HepG2 (cell line): ENCODE measurements around the gene PDE9A. TPM values are rescaled to one million over a fixed set of nuclear protein-coding genes. Genes with fewer than 3 reads are reported as not detected.

Experiments
- ATAC-seq: fragments of 200-7000 bp; cut with Tn5 transposase; 3 replicates; pipeline ENCODE4 v1.9.1; 2020; ENCODE audit warnings: mild to moderate bottlenecking, moderate library complexity
- BruUV-seq: library from RNA; stranded (reverse); fragments of 400-500 nt; replicated peaks from 2 replicates; lab custom pipeline; 2021; lab: Mats Ljungman, UMichigan
- CTCF ChIA-PET: fragments of 300-600 bp; formaldehyde crosslinking; extraction: SDS; loops from one replicate; lab custom pipeline; 2021; ENCODE audit warnings: low total read pairs, inconsistent platforms, low intra/inter-chr PET ratio; lab: Yijun Ruan, JAX
- POLR2A ChIA-PET: fragments of 350-600 bp; sonication (Branson Sonifier 250); formaldehyde crosslinking; loops from one replicate; lab custom pipeline; 2020; ENCODE audit warnings: antibody characterized with exemption, inconsistent platforms; lab: Yijun Ruan, JAX
- DNase-seq: peaks from one replicate; pipeline ENCODE4 v3.0.0-alpha.2; 2015; ENCODE audit warnings: low spot score
- FAIRE-seq: peaks from 3 replicates; lab custom pipeline; 2011; peaks lifted over from hg19 to GRCh38; lab: Jason Lieb, UNC
- H2AFZ ChIP-seq: one replicate; pipeline ENCODE4 v1.6.1; 2011; ENCODE audit warnings: low read length, inconsistent platforms
- H3K27ac ChIP-seq: fragments of 300-600 bp; 3 replicates; pipeline ENCODE4 v1.8.0; 2011; ENCODE audit warnings: mixed run types, mild to moderate bottlenecking, mixed read lengths, low read length, inconsistent platforms; ENCODE audit not compliant: insufficient read depth; ENCODE audit errors: extremely low read length
- H3K27me3 ChIP-seq, 2 experiments: fragments of 200-600 bp in 1 of 2; 2 replicates in 1 of 2; 3 replicates in 1 of 2; pipeline versions ENCODE4 v1.6.0 to v1.8.0; 2011; ENCODE audit warnings: low read length in 2 of 2, mild to moderate bottlenecking in 2 of 2, moderate library complexity in 2 of 2, inconsistent platforms in 1 of 2; ENCODE audit not compliant: insufficient read depth in 2 of 2, control insufficient read depth in 1 of 2
- H3K36me3 ChIP-seq, 2 experiments: fragments of 200-600 bp in 1 of 2; replicated peaks in 1 of 2; 2 replicates in 1 of 2; 3 replicates in 1 of 2; pipeline versions ENCODE4 v1.5.1 to v1.8.0; 2011; ENCODE audit warnings: low read length in 2 of 2, inconsistent platforms in 1 of 2; ENCODE audit not compliant: insufficient read depth in 2 of 2, control insufficient read depth in 1 of 2
- H3K4me1 ChIP-seq: 2 replicates; pipeline ENCODE4 v1.5.1; 2012; ENCODE audit warnings: low read length, inconsistent platforms; ENCODE audit not compliant: insufficient read depth
- H3K4me2 ChIP-seq: 2 replicates; pipeline ENCODE4 v1.6.0; 2011; ENCODE audit warnings: low read depth, low read length, inconsistent platforms
- H3K4me3 ChIP-seq, 3 experiments: fragments of 200-600 bp in 1 of 3; sonication (generic), shearing (Covaris generic) in 1 of 3; replicated peaks in 1 of 3; 2 replicates each; pipeline ENCODE4 v1.5.1; 2011 to 2016; ENCODE audit warnings: low read length in 3 of 3, inconsistent platforms in 2 of 3, low read depth in 2 of 3, mild to moderate bottlenecking in 2 of 3, control low read depth in 1 of 3, mixed read lengths in 1 of 3; ENCODE audit not compliant: insufficient read depth in 1 of 3
- H3K79me2 ChIP-seq: one replicate; pipeline ENCODE4 v1.6.1; 2011; ENCODE audit warnings: low read length, inconsistent platforms; ENCODE audit not compliant: insufficient read depth
- H3K9ac ChIP-seq: 2 replicates; pipeline ENCODE4 v1.6.0; 2011; ENCODE audit warnings: mild to moderate bottlenecking, low read depth, low read length, inconsistent platforms; ENCODE audit not compliant: insufficient read depth
- H3K9me3 ChIP-seq: 2 replicates; pipeline ENCODE4 v1.5.1; 2012; ENCODE audit warnings: mild to moderate bottlenecking, low read length
- H4K20me1 ChIP-seq: 2 replicates; pipeline ENCODE4 v1.6.0; 2011; ENCODE audit warnings: inconsistent platforms, mild to moderate bottlenecking, low read length, moderate library complexity; ENCODE audit not compliant: insufficient read depth
- ATAD3A ChIP-seq: sonication (generic); formaldehyde crosslinking; IDR thresholded peaks from 2 replicates; pipeline ENCODE4 v1.4.0; 2020; ENCODE audit warnings: missing genetic modification reagents
- BRCA1 ChIP-seq: sonication (generic); formaldehyde crosslinking; IDR thresholded peaks from 2 replicates; pipeline ENCODE4 v1.4.0; 2020; ENCODE audit warnings: missing genetic modification reagents
- GATAD1 ChIP-seq: IDR thresholded peaks from 2 replicates; pipeline ENCODE4 v1.6.1; 2016; ENCODE audit warnings: missing genetic modification reagents, missing compliant biosample characterization
- KMT2A ChIP-seq: sonication (generic); formaldehyde crosslinking; IDR thresholded peaks from 2 replicates; pipeline ENCODE4 v1.4.0; 2020; ENCODE audit warnings: missing genetic modification reagents
- NR1H2 ChIP-seq: sonication (generic); formaldehyde crosslinking; IDR thresholded peaks from 2 replicates; pipeline ENCODE4 v1.8.1; 2022; ENCODE audit warnings: low read depth, missing genetic modification reagents, borderline replicate concordance
- TAF15 ChIP-seq: fragments of 200-400 bp; formaldehyde crosslinking; IDR thresholded peaks from one replicate; pipeline ENCODE4 v1.6.1; 2018; ENCODE audit warnings: mild to moderate bottlenecking, low read depth, low read length; ENCODE audit not compliant: poor library complexity, severe bottlenecking
- TBL1XR1 ChIP-seq: fragments of 150-350 bp; IDR thresholded peaks from 2 replicates; pipeline ENCODE4 v1.6.1; 2014; ENCODE audit warnings: borderline replicate concordance, low read length; ENCODE audit not compliant: partially characterized antibody
- ZBTB3 ChIP-seq: sonication (generic); formaldehyde crosslinking; IDR thresholded peaks from 2 replicates; pipeline ENCODE4 v1.4.0; 2020; ENCODE audit warnings: low read depth, mild to moderate bottlenecking, moderate library complexity, missing genetic modification reagents, borderline replicate concordance
- ZNF207 ChIP-seq: fragments of 450-650 bp; IDR thresholded peaks from 2 replicates; pipeline ENCODE4 v1.6.1; 2016; ENCODE audit warnings: antibody characterized with exemption, borderline replicate concordance
- ZNF644 ChIP-seq: IDR thresholded peaks from 2 replicates; pipeline ENCODE4 v1.6.1; 2016; ENCODE audit warnings: low read depth
- WGBS: methylation state at CpG from one replicate; pipeline ENCODE4 v1.1.6; 2017; ENCODE audit warnings: low lambda C conversion rate; 5-methylcytosine and 5-hydroxymethylcytosine counted together
- in situ Hi-C: cut with HindIII; loops from 2 replicates; pipeline ENCODE4 v1.10.0; 2017; ENCODE audit warnings: low pct_unique_long_range_greater_than_20kb; ENCODE audit not compliant: extremely low pct_ligation_motif_present
- intact Hi-C: fragments of 100-400 bp; cut with micrococcal nuclease; formaldehyde crosslinking; loops from one replicate; pipeline ENCODE4 v1.10.0; 2022; ENCODE audit not compliant: unreplicated experiment
- polyA plus RNA-seq, 8 experiments: library from polyadenylated mRNA; depleted of rRNA in 3 of 8; stranded (reverse) in 7 of 8; unstranded in 1 of 8; fragments of >200 nt; fragmentation: Illumina TruSeq in 4 of 8; extraction: Trizol in 4 of 8; gene quantifications; 2 replicates each; pipeline versions ENCODE4 v1.2.1 to v1.2.3, GENCODE V29; 2011 to 2016; ENCODE audit warnings: low read depth in 4 of 8, missing spikeins in 1 of 8, mixed read lengths in 1 of 8; ENCODE audit not compliant: insufficient read depth in 1 of 8
- total RNA-seq, 5 experiments: library from RNA; depleted of rRNA; stranded (reverse); fragments of >200 nt; fragmentation: Illumina TruSeq; extraction: Trizol; gene quantifications; 2 replicates each; pipeline ENCODE4 v1.2.3, GENCODE V29; 2016; ENCODE audit warnings: low read depth in 1 of 5

Gene PDE9A
- total and polyA plus RNA-seq, 2 of the 13 experiments (the other 11 are each of a cell fraction or from before 2014, with no cell fraction given) = 4.6 to 19.7 TPM

DNA sequence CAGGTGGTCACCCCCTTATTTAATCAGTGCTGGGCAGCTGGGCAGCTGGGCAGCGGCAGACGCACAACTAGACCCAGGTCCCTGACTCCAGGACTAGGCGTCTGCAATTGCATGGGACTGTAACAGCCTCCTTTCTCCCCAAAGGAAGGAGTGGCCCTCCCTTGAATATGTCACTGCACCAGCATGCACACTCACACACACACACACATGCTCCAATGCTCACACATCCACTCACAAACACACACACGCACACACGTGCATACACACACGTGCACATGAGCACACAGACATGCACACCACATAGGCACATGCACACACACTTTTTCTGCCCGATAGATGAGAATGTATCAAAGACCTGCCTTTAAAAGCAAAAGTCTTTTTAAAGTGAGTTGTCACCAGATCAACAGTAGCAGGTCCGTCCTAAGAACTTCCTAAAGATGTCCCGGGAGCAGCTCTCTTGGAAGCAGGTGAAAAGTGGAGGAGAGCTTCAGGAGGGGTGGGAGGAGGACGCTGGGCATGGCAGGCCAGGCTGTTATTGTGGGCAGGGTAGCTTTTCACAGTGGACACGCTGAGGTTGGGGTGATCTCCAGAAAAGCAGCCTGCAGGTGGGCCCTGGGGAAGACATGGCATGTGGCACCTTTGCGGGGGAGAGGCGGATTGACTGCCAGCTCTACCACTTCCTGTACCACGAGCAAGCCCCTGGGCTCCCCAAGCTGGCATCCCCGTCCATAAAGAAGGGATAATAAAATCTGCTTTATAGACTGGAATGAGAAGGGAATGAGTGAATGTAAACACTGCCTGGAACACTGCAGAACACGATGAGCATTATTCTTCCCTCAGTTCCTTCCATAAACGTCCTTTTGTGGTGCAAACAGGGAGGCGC is 1.7 kb downstream of the PDE9A start (continued):
- TF ChIP-seq KMT2A (CRISPR knock-in tag) (no peak), TBL1XR1 (no peak)

DNA sequence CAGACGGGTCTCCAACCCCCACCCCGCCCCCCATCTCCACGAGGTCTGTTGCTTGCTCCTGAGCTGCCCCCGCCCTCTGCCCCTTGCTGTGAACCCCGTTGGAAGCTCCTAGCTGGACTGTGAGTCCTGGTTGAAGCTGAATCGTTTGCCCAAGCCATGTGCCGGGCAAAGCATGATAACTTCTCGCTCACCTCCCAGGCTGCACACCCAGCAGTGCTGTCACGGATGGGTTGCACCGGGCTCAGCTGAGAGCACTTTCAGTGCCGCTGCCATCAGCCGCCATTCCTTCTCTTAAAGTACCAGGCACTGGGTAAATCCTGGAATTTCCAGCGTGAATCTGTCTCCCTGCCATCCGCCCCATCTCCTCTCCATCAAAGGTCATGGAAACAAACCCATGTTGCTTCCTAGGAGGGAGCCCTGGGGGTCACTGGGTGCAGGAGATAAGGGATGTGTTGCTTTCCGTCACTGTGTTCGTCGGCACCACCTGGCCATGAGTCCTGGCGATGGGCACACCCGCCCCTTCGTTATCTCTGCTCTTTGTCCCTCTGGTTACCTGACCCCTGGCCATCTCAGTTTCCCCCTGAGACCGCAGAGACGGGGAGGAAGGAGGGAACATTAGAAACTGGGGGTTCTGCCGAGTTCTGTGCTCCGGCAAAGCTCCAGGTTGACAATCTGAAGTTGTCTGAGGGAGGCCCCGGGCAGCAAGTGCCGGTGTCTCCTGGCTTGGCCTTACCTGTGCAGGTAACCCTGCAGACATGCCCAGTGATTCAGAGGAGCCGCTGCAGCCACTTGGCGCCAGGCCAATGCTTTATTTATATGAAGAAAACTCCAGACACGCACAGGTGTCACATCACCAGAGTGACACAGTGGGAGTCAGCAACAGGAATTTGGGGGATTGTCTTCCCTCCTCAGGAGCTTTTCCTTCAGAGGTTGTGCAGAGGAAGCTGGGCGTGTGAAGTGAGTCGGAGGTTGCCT is 2.7 kb downstream of the PDE9A start:
- Histone ChIP-seq H3K27me3 (peaks cover under 1 to 6% of the 10 kb centered on the region in 2 experiments; a peak in 3 of 5 replicates), H3K27ac (no peak overlapping the region), H3K36me3 (peaks cover 0 to 2% of the 10 kb centered on the region in 2 experiments; a peak in 1 of 5 replicates), H3K4me2 (no peak overlapping the region), H2AFZ (no peak overlapping the region), H3K9me3 (no peaks in the 10 kb centered on the region), H4K20me1 (peaks cover 3% of the 10 kb centered on the region; the same call in 1 of the 2 replicates), H3K4me1 (peaks cover 40% of the 10 kb centered on the region), H3K4me3 (no peak overlapping the region), H3K9ac (no peak overlapping the region), H3K79me2 (peaks cover 11% of the 10 kb centered on the region)
- no TSS peak for BruUV-seq
- ChIA-PET CTCF (no interaction called here), POLR2A (no interaction called here)
- WGBS = 82% methylated on average over 27 of the region's 31 CpGs
- FAIRE-seq (no peak), DNase-seq (no peak), ATAC-seq (no peak)
- TF ChIP-seq GATAD1 (CRISPR knock-in tag) (no peak), NR1H2 (no peak), BRCA1 (CRISPR knock-in tag) (no peak), ATAD3A (no peak), ZNF207 (no peak), ZNF644 (CRISPR knock-in tag) (no peak), ZBTB3 (CRISPR knock-in tag) (no peak), TAF15 (no peak)
- intact Hi-C loops (no loop called here), in situ Hi-C loops (loop anchor here (10.0 to 25.0 kb wide), 2 partner anchors 106 to 179 kb away; no protein-coding TSS in a partner anchor)
